Measurements from ENCODE around the gene CDH4.

Gene CDH4

DNA sequence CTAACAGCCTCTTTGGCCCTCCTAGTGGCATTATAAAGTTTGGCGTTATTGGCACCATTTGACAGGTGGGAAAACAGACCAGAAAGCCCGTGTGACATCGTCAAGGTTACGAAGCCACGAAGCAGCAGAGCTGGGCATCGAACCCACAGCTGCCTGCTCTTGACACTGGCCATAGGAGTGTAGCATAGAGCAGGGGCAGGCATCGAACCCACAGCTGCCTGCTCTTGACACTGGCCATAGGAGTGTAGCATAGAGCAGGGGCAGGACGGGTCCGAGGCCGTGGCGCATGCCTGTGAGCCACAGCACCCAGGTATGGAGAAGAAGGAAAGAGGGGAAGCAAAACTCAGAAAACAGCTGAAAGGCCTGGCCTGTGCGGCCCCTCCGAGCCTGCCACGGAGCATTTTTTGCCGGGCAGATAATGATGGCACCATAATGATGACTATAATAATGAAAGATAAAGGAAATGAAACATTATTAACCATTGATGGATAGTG lies 33.1 kb downstream of the CDH4 start:
- no peak for DNase-seq

DNA sequence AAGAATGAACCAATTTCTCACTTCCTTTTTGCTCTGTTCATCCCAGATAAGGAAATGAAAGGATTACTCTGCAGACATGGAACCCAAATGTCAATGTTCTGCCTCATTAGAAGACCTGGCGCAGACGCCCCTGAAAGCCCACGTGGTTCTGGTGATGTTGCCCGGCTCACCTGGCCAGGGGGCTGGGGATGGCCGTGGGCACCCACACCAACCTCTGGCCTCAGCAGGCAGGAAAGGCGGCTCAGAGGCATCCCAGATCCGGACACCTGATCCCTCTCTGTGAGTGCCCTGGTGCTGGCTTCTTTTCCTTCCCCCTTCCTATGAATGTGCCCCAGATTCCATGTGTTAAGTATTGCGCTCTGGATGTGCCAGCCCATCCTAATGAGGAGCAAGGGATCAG lies 33.6 kb downstream of the CDH4 start:
- no peak for DNase-seq

DNA sequence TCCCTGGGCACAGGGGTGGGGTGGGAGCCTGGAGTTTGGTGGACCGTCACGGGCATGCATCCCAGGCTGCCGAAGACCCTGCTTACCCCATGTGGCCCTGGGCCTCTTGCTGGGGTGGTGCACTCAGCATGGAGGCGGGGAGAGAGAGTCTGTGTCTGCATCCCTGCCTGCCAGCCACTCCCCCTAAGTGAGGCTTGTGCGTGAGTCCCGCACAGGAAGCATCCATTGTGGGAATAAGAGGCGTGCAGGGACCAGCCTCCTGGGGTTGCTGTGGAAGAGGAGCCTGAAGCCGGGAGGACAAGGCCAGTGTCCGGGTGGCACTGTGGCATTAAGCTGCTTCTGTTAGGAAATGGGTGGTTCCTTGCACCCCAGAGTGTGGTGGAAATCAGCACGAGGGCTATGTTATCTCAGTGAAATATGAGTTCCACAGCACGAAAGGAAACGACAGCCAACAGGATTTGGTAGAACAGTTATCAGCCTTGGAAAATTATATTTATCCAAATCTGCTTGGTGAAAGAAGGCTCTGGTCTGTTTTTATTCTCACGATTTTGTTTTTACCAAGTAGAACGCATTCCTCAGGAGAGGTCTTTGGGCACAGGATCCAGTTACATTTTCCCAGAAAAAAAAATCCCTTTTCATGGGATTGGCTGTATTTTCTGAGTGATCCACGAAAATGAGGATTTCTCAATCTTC lies 35.7 kb downstream of the CDH4 start:
- DNase-seq: no peak

DNA sequence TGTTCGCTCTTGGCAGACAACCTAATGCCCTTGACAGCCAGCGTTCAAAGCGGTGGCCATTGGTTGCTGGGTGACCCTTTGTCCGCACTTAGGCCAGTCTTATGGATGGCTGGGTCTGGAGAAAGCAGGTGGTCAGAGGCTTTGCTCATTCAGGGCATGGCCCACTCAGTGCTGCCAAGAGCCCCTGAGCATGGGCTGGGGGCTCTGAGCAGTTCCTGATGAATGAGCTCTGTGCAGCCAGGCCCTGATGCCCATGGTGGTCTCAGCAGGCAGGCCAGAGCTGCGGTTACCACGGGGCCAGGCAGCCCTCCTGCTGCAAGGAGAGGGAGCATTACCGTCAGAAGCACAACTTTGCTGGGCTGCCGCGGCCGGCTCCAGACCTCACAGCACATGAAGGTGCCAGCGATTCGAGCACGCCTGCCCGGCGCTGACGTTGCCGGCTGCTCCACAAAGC lies 36.3 kb downstream of the CDH4 start:
- DNase-seq: no peak

DNA sequence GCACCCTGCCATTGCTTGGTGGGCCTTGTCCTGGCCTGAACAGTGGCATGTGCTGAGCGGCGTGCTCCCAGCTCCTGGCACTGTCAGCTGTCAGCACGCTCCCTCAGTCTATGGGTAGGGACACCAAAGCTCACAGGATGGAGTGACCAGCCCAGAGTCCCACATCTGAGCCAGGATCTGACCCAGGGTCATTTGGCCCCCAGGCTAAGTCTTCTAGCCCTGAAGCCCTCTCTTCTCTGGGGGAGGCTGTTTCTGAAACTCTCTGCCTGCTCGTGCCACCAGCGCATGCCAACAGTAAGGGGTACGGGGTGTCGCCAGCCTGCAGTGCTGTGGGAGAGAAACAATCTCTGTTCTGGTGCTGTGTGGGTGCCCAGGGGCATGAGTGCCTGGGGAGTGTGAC lies 37.1 kb downstream of the CDH4 start:
- no peak for DNase-seq

DNA sequence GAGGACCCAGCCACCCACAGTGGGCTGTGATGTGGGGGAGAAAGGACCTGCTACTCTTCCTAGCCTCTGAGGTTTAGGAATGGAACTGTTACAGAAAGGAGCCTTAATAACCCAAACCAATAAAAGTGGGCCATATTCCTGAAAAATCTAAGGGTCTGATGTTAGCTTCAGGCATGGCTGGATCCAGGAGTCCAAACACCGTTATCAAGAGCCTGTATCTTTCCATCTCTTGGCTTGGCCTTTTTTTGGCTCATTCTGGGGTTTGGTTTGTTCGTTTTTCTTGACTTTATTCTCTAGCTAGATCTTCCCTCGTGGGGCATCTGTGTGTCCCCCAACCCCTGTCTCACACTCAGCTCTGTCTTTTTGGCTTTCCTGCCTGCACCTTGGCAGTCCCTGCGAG lies 38.7 kb downstream of the CDH4 start:
- no peak for DNase-seq

DNA sequence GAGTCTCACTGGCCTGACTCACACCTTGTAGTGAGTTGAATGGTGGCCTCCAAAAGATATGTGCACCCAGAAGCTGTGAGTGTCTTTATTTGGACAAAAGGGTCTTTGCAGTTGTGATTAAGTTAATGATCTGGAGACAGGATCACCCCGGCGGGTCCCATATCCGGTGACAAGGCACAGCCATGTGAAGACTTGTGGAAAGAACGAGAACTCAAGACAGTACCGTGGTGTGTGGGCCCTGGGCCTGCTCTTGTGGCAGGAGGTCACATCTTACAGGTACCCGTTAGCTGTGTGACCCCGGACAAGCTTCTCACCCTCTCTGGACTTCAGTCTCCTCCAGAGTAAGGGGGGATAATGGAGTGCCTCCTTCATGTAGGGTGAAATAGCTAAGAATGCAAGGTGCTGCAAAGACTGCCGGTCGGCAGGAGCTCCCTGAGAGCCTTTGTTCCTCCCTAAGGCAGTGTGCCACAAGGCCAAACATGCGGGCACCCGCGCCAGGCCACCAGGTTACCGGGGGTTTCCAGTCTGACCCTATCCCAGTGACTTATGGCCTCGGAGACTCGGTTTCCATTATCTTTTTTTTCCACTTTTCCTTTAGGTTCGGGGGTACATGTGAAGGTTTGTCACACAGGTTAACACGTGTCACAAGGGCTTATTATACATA lies 39.2 kb downstream of the CDH4 start:
- no peak for DNase-seq

DNA sequence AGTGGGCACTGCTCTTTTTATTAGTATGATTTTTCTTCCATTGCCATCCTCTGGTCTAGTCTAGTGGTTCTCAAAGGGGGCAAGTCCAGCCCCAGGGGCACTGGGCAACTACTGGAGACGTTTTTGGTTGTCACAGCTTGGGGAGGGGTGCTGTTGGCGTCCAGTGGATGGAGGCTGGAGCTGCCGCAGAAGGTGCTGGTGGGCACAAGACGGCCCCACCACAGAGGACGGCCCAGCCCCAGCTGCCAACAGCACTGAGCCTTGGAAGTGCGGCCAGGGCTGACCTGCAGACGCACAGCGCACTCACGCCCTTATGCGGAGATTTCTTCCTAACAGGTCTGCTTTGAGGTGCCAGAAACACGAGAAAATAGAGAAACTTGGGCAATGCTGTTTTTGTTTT lies 40.3 kb downstream of the CDH4 start:
- no peak for DNase-seq

DNA sequence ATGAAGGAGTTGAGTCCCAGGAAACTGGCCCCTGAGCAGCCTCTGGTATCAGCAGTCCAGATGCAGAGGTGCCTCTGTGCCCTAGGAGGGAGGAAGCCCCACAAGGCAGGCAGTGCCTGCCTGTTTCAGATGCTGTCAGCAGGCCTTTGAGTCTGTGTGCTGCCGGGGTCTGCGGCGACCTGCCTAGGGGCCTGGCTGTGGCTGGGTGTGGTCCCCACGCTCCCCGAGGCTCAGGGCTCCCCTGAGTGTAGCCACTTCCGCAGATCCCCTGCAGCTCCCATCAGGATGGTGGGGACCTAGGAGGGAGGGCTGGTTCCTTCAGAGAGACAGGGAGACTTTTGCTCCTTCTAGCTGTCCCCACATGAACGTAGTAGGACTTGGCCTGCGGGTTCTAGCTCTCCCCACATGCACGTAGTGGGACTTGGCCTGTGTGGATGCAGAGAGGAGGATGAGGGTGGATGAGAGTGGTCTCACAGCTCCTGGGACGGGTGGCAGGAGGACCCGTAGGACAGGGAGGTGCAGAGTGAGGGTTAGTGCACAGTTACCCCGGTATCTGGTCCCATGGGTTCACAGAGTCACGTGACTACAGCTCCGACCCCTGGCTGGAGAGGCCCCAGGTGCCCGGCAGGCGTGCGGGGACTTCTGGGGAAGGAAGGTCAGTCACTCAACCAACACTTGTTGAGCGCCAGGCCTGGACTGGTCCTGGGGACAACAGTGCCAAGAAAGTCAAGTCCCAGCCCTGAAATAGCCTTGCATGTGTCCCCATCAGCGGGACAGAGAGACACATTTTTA lies 41.0 kb downstream of the CDH4 start:
- DNase-seq: no peak

DNA sequence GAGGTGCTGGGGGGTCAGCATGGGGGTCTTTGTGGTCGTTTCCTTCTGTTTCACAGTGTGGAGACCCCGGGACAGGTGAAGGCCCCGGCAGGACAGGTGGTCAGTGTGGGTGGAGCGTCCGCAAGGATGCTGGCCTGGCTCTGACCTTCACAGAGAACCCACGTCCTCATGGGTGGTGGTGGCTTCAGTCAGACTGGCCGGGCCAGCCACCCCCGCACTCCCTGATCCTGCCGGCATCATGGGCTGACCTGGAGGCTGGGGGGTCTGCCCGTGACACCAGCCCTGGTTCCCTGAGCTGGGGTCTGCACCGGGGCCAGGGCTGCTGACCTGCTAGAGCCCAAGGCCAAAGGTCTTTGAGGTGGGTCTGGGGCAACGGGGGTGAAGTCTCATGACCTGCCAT lies 41.9 kb downstream of the CDH4 start:
- no peak for DNase-seq

DNA sequence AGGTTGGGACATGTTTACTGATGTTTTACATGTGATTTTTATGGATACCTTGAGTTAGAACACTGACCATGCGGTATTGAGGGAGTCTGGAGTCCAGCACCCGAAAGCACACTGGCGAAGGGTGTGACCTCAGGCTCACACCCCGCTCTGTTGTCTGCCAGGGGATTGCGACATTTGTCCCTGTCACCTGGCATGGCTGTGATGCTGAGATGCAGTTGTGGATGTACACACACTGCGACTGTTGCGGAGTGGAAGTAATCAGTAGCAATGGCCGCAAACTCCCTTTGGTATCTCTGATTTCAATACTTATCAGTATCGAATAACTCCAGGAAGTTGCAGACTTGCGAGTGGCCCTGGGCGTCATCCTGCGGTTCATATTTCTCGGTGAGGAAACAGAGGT lies 43.2 kb downstream of the CDH4 start:
- DNase-seq: no peak

DNA sequence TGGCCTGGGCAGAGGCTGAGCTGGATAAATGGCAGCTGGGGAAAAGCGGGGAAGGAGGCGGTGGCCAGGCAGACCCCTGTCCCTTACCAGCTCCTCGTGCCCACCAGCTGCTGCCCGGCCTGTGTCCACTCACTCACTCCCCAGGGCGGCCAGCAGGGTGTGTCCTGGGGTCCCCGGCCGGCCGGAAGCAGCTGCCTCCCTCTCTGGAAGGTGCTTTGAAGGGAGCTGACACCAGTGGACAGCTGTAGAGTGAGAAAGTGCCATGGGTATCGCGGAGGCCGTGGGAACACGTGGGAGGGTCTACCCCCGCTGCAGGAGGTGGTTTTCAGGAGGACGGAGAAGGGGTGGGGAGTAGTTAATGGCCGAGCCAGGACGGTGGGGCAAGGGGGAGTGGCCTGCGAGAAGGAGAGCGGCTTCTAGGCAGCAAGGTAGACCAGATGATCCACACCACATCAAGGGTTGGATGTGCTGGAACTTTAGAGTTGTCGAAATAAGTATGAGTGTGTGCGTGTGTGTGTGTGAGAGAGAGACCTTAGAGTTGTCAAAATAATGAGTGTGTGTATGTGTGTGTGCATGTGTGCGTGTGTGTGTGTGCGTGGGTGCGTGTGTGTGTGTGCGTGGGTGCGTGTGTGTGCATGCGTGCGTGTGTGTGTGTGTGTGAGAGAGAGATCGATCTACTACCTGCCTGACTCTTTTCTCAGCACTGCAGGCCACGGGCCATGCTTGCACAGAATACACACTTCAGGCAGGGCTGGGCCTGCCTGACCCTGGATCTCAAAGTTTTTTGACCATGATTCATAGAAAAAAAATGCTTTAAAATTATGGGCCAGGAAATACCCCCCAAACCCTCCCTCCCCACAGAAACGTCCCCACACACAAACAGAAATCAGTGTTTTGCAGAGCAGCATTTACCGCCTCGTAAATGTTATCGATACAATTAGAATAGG lies 43.9 kb downstream of the CDH4 start:
- DNase-seq: no peak

DNA sequence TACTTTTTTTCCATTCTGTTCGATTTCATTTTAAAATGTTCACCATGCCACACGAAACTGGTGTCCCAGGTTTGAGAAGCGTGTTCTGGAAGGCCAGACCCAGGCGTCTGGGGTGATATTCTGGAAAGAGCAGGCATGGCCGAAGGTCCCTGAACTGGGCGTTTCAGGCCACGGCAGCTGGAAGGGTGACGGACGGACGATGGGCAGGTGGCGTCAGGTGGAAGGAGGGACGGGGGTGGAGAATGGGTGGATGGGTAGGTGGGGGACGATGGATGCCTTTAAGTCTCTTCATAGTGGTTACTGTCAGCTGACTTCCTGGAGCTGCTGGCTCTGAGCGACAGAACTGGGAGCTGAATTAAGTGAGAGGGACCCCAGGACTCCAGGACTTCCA lies 44.6 kb downstream of the CDH4 start:
- DNase-seq: no peak

DNA sequence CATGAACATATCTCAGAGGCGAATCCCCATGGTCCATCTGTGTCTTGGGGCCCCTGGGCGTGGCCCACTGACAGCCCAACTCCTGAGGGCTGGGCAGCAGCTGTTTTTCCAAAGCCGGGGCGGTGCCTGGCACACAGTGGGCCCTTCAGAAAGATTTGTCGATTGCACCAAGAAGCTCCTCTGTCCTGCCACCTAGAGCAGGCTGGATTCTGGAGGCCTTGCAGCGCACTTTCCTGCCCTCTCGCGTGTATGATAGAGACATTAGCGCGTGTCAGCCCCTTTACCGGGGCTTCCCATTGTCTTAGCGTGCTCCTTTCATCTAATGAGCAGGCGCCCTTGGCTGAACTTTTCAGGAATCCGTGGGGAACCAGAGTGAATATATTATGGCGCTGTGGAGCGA lies 45.4 kb downstream of the CDH4 start:
- no peak for DNase-seq

DNA sequence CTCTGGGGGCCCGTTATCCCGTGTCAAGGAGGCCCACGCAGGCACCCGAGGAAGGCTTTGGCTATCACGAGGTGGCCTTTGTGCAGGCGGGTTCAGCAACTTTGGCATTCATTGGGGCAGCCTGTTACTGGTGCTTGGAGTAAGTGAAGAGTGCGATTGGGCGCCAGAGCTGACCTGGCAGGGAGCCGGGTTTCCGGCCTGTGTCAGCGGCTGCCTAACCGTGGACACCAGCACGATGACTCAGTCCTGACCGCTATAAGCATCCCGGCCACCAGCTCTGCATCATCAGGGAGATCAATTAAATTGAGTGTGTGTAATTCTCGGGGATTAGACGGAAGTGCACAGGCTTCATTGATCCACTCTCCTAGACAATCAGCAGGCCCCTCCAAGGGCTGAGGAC lies 45.9 kb downstream of the CDH4 start:
- DNase-seq: no peak

DNA sequence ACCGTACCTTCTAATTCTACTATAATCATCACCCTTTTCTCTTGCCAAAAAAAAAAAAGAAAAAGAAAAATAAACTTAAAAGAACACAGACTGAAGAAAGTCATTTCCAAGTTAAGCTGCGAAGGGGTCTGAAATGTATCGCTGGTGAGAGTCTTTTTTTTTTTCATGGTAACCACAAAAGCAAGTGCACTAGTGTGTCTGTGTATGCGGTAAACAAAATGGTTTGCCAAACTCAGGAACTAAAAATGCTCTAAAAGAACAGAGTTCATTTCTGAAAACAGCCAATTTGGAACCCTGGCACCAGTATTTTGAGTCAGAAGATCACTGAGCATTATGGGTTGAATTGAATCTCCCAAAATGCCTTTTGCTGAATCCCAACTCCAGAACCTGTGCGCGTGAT lies 46.6 kb downstream of the CDH4 start:
- no peak for DNase-seq

DNA sequence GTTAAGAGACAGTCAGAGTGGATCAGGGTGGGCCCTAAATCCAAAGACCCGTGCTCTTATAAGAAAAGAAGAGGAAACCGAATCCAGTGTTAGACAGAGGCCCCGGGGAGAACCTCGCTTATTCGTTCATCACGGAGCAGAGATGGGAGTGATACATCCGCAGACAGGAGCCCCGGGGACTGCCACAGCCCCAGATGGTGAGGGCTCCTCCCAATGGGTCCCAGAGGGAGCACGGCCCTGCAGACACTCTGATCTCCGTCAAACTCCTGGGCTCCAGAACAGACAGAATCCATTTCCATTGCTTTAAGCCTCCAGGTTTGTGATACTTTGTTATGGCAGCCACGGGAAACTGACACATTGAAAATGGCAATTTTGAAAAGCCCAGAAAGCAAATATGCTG lies 47.0 kb downstream of the CDH4 start:
- DNase-seq: no peak

DNA sequence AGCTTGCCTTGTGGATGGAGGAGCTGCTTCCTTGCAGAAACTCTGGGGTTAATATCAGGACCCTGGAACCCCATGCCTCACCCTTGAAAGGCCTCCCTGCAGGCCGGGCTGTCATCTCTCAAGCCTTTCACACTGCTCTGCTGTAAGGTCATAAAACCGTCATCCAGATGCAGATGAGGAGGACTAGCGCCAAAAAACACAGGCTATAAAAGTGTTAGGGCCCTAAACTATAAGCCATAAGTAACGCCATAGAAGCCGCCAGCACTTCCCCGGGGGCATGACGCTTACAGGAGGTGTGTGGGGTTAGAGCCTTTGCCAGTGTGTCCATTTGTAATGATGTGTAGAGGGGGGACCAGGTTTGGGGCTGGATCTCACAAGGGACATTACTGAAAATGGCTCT lies 47.6 kb downstream of the CDH4 start:
- DNase-seq: no peak

DNA sequence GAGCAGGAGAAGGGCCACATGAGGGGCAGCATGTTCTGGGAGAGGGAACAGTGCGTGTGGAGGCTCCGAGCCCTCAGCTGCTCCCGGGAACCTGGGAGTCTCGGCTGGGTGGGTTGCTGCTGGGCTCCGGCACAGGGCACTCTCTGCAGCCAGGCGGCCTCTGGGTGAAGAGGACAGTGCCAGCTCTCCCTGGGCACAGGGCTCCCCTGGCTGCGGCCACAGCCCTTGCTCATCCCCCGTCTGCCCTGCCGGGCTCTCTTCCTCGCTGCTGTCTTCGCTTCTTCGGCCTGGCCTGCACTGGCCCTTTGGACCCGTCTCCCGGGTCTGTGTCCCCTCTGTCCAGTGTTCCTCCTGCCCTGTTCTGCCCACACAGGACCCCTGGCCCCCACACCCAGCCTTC lies 48.2 kb downstream of the CDH4 start:
- DNase-seq: no peak

DNA sequence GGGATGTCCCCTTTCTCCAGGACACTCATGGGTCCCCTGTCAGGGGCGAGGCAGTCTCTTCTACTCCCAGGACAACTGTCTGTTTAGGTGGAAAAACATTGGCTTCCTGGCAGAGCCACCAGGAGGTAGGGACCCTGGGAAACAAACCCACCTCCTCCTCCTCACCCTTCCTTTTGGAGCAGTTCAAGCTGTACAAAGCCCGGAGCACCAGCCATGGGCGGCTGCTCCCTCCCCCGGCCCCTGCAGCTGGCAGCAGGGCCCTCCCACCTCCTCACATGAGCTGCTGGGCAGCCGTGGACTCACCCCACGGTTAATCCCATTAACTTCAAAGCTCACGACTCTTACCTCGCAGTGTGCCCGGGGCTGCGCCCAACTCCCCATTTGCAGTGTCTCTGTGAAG lies 48.6 kb downstream of the CDH4 start:
- DNase-seq: no peak

DNA sequence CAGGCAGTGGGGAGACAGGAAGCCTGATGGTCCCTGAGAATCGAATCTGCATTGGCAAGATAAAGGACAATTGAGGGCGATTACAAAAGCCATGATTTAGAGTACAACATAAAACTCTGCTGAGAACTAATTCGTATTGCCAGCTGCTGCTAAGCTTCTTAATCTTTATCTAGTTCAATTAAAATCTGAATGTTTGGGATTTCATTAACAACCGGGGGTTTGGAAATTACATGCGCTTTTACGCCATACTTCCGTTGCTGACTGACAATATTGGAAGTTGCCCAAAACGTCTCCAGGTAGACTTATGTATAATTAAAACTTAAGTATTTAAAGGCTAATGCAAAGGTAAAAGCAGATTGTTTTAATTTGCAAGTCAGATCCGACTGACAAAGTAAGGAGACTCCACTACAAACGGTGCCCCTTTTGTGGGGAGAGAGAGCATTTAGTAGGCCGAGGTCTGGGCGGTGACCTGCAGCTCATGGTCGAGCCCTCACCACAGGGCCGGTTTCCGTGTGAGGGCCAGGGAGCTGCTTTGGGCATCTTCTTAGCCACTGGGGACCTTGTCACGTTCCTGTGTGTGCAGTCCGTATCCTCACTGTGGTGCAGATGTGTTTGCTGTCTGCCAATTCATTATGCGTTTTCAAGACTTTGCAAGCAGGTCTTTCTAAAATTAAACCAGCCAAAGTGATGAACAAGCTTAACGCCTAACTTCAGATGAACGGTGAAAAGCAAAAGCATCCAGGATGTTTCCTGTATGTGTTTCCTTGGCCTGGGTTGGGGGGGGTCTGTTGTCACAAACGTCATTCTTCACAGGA lies 49.9 kb downstream of the CDH4 start:
- DNase-seq: no peak

DNA sequence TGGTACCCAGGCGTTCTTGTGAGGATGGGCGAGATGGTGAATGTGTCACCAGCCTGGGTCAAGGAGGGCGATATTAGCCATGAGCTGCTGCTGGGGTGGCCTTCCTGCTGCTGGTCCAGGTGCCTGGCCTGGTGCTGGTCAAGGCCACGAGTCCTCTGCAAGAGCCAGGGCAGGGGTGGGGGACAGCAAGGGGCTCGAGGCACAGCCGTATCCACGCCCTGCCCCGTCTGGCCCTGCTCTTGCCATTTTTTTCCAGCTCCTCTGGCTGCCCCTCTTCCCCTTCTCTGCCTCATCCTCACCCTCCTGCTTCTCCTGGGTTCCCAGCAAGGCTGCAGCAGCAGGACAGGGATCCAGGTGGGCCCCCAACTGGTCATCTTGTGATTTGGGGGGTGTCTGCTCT lies 51.2 kb downstream of the CDH4 start:
- DNase-seq: no peak
